ENCODE measurements around the gene UBE3D.
"Not testable (repeated sequence)": the region's sequence is repeated elsewhere in the genome, so short reads cannot be mapped to it uniquely, and the experiment has no call there.

Gene UBE3D

DNA sequence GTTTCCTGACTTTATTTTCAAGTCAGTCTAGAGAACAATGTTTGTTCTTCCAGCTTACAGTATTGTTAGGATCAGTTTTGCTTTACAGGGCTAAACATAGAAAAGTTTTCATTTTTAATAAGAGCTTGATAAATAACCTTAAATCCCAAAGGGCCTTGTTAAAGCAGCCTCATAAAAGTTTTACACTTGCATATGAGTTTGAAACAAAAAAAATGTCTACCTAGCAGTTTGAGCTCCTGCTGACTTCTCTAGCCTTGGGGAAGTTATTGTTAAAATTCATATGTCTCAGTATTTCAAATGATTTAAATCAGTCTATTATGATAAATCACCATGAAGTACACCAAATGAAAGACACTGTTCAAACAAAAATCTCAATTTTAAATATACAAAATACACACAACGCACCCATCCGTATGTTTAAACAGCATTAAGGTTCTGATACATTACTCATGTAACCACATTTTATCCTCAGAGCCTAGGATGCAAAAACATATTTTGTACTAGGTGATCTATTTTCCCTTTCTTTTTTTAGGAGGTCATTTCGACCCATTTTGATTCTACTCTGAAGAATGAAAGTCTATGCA lies 87.2 kb downstream of the UBE3D start:
- no peak for DNase-seq (ENCODE audit: low read depth)

- DNase-seq (ENCODE audit: low read depth), result no peak
These were observed 89.5 kb downstream of the UBE3D start for GRCh38 chr6:82976179-82976578.

- DNase-seq (ENCODE audit: low read depth), result no peak
These were observed 93.7 kb downstream of the UBE3D start for GRCh38 chr6:82971877-82972460.

- no peak for DNase-seq (ENCODE audit: low read depth)
These were observed 94.8 kb downstream of the UBE3D start for GRCh38 chr6:82970839-82971238.

- no peak for DNase-seq (ENCODE audit: low read depth)
These were observed 96.9 kb downstream of the UBE3D start for GRCh38 chr6:82968708-82969107.

DNA sequence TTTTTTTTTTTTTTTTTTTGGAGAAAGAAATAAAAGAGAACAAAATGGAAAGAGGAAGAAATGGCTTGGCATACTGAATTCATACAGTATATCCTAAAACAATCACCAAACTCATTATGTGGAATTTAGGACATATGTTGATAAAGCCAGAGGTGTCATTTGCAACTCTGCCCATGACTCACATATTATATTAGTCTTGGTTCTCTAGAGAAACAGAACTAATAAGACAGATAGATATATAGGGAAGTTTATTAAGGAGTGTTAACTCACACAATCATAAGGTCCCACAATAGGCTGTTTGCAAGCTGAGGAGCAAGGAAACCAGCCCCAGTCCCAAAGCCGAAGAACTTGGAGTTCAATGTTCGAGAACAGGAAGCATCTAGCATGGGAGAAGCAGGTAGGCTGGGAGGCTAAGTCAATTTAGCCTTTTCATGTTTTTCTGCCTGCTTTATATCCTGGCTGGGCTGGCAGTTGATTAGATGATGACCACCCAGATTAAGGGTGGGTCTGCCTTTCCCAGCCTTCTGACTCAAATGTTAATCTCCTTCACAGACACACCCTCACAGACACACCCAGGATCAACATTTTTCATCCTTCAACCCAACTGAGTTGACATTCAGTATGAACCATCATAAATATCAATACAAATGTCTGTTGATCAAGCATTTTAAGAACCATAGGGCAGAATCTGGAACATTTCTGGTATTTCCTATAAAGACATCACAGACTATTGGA lies 102.3 kb downstream of the UBE3D start:
- no peak for DNase-seq (ENCODE audit: low read depth)

DNA sequence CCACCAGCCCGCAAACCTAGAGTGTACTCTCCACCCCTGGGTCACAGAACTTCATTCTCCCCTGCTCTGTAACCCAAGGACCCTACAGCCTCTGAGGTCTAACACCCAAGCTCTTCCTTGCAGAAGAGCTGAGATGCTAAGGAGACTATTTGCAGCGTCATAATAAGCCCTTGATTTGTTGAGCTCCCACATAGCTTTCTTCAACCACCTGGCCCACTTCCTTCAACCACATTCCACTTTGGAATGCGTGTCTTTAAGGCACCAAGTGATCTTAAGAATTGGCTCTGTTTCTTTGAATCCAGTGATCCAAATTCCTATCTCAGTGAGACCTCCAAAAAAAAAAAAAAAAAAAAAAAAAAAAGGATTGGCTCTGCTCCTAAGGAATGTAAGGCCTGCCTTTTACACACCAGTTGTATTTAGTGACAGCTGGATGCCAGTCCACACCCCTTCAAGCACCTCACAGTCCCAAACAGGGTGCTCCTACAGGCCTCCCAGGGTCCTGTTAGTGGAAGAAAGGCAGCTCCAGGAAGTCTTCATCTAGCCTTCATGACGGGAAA lies 106.2 kb downstream of the UBE3D start:
- DNase-seq (ENCODE audit: low read depth), result peak; percentile 70

DNA sequence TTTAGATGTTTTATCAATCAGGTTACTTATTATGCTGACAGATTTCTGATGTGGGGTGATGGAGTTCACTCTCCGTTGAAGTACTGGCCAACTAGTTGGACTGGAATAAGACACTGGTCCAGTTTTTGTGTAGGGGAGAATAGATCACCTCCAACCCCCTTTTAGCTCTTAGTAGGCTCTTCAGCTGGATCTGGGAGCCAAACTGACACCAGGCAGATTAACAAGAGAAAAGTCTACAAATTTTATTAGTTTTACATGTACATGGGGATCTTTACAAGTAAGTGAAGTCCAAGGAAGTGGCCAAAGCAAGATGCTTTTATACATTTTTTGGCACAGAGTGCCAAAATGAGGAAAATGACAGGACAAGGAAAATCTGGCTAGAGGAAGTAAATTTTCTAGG lies 107.1 kb downstream of the UBE3D start:
- no peak for DNase-seq (ENCODE audit: low read depth)

DNA sequence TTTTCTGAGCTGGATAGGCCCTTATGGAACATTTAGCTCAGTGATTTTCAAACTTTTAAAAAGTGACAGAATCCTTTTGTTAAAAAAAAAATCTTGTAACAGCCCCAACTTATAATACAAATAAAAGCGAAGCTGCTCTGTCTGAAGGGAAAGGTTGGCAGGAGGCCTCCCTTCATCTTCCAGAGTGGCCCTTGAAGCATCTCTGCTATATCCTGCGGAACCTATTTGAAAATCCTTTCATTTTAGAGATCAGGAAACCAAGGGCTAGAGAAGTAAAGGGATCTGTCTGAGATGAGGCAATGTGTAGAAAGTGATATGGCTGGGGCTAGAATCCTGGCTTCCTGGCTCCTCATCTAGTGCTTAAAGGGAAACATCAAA lies 107.8 kb downstream of the UBE3D start:
- DNase-seq (ENCODE audit: low read depth), result no peak

- peak; percentile 60 for DNase-seq (ENCODE audit: low read depth)
These were observed 108.3 kb downstream of the UBE3D start for GRCh38 chr6:82957171-82957867.

DNA sequence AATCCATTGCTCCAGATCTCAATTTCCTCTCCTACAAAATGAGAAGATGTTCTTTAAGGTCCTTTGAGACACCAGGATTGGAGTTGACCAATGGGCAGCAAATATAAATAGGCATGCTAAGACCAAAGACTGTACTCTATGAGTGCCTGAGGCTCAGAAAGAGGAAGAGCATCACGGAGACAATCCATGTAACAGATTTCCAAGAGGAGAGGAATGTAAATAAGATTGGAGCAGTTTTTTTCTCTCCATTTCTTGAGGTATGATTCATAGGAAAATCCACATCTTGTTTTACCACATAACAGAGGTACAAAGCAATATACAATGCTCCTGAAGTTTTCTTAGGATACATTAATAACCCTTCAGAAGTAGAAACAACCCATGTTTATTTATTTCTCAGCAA lies 109.8 kb downstream of the UBE3D start:
- DNase-seq (ENCODE audit: low read depth), result peak; percentile 82

DNA sequence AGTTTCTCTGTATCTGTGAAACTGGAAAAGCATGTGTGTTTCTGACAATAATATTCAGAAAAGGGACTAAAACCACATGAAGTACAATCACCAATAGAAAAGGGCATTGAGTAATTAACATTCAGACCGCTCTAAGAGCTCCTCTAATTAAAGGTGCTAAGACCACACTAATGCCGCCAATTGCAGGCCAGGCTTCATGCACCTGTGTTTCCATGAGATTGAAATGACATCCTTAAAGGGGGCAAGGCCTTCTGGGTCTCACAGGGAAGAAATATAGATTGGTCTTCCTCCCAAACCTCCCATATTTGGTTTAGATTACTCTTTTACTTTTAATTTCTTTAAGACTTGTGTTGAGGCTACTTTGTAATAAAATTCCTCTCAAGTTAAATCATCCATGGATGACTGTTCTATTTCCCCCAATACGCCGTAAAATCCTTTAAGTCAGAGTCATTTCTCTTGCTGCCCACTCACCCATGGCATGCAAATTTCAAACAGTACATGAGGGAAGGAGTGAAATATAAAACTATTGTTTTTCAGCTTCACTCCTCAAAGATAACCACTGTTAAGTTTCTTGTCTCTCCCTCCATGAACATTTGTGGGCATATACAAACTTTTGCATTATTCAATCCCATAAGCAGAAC lies 110.6 kb downstream of the UBE3D start:
- DNase-seq (ENCODE audit: low read depth), result no peak

GRCh38 chr6:82954356-82954755 lies 111.3 kb downstream of the UBE3D start:
- DNase-seq (ENCODE audit: low read depth), result no peak

DNA sequence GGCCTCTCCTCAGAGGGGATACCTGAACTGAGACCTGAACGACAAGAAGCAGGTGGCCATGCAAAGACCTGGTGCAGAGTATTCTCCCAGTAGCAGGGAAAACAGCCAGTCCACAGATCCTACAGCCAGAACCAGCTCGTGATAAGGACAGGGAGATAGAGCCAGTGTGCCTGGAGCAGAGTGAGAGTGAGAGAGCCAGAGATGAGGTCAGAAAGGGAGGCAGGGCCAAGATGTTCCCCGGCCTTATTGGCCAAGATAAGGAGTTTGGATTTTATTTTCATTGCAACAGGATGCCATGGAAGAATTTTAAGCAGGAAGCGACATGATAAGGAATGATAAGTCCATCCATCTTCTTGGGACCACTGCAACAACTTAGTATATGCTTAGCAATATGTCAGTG lies 111.8 kb downstream of the UBE3D start:
- no peak for DNase-seq (ENCODE audit: low read depth)

GRCh38 chr6:82951935-82952334 lies 113.7 kb downstream of the UBE3D start:
- no peak for DNase-seq (ENCODE audit: low read depth)

- no peak for DNase-seq (ENCODE audit: low read depth)
These were observed 114.3 kb downstream of the UBE3D start for GRCh38 chr6:82951389-82951788.

DNA sequence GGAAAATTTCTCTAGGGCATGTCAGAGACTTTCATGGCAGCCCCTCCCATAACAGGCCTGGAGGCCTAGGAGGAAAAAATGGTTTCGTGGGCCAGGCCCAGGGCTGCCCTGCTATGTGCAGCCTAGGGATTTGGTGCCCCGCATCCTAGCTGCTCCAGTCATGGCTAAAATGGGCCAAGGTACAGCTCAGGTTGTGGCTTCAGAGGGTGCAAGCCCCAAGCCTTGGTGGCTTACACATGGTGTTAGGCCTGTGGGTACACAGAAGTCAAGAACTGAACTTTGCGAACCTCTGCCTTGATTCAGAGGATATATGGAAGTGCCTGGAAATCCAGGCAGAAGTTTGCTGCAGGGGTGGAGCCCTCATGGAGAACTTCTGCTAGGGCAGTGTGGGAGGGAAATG lies 134.7 kb downstream of the UBE3D start:
- not testable (repeated sequence) for DNase-seq (ENCODE audit: low read depth)

GRCh38 chr6:82924799-82925535 lies 140.7 kb downstream of the UBE3D start:
- DNase-seq (ENCODE audit: low read depth), result no peak

GRCh38 chr6:82921258-82921657 lies 144.4 kb downstream of the UBE3D start:
- DNase-seq (ENCODE audit: low read depth), result no peak

- DNase-seq (ENCODE audit: low read depth), result no peak
These were observed 148.1 kb downstream of the UBE3D start for GRCh38 chr6:82917346-82918064.

GRCh38 chr6:82915666-82916065 lies 150.0 kb downstream of the UBE3D start:
- DNase-seq (ENCODE audit: low read depth), result no peak
